ENCODE results near the gene SLU7. TPM values are rescaled to one million over a fixed set of nuclear protein-coding genes. Genes with fewer than 3 reads are reported as not detected.

Gene SLU7
- polyA plus RNA-seq, 1 of the 3 experiments (the other 2 are of a cell fraction) = 22.3 TPM

DNA sequence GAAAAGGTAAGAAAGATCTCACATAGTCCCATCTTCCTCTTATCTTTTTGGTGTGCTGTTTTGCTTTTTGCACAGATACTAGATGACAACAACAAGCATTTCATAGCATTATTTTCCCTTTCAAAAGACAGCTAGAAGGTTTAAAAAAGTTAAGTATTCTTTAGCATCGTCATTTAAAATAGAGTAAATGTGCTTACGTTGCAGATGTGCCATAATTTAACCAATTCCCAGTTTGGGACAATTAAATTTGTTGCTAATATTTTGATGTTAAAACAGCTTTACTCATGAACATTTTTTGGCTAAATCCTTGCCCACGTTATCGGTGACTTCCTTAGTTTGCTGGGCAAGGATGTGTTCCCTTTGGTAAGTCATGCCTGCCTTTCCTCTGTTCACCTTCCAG is 44.3 kb upstream of the SLU7 start:
- no peak overlapping the region for H3K9ac ChIP-seq
- no peak for DNase-seq
- peaks cover 0 to 18% of the 10 kb centered on the region in 2 experiments; a peak in 3 of 4 replicates for H3K4me1 ChIP-seq (ENCODE audit: control insufficient read depth in 1 of 2, insufficient read depth in 2 of 2, low read depth in 1 of 2, low read length in 1 of 2)
- no peaks in the 10 kb centered on the region for H3K9me2 ChIP-seq
- no peaks in the 10 kb centered on the region for H3K27me3 ChIP-seq (ENCODE audit: insufficient read depth)
- POLR2A ChIA-PET = no interaction called here
- H3K79me2 ChIP-seq (ENCODE audit: insufficient read depth) = no peaks in the 10 kb centered on the region
- no peaks in the 10 kb centered on the region for H4K20me1 ChIP-seq (ENCODE audit: insufficient read depth)
- no peak overlapping the region for H3K4me3 ChIP-seq (ENCODE audit: low read depth in 2 of 2, low read length in 1 of 2)
- H3K27ac ChIP-seq (ENCODE audit: low read depth in 2 of 2, low read length in 1 of 2) = peak overlapping the region in 1 of 2 experiments; percentile 77; a peak in 2 of 4 replicates
- H3K9me3 ChIP-seq = no peaks in the 10 kb centered on the region
- CTCF ChIA-PET = interaction anchor here (1.3 kb wide), 1 partner anchor 45 kb away, joined by 3 read pairs; no protein-coding TSS in a partner anchor
- no peaks in the 10 kb centered on the region for H3K36me3 ChIP-seq (replicated peaks in 1 of 2; ENCODE audit: control insufficient read depth in 1 of 2, insufficient read depth in 2 of 2, low read length in 1 of 2)
- H3F3A ChIP-seq (replicated peaks; ENCODE audit: insufficient read depth) = peaks cover 9% of the 10 kb centered on the region
- no peak overlapping the region for H2AFZ ChIP-seq (ENCODE audit: low read depth)
- 73% methylated on average over 4 of the region's 4 CpGs for WGBS (ENCODE audit: low lambda C conversion rate)
- TF ChIP-seq SMC3 (IDR thresholded peaks at IDR 0.05; ENCODE audit: low read depth, low read length) = no peak
- TF ChIP-seq EZH2phosphoT487 (IDR thresholded peaks at IDR 0.05; ENCODE audit: borderline replicate concordance, low read depth) = no peak
- no peak for TF ChIP-seq IRF3 (IDR thresholded peaks at IDR 0.05; ENCODE audit: low read depth, low read length)
- TF ChIP-seq NRF1 (IDR thresholded peaks at IDR 0.05; ENCODE audit: low read depth, low read length) = no peak
- peak overlapping the region; percentile 51 for H3K4me2 ChIP-seq

GRCh38 chr5:160462167-160462566 is 43.3 kb upstream of the SLU7 start:
- CTCF ChIA-PET = no interaction called here

GRCh38 chr5:160461378-160461777 is 42.5 kb upstream of the SLU7 start:
- H3F3A ChIP-seq (replicated peaks; ENCODE audit: insufficient read depth) = peaks cover 9% of the 10 kb centered on the region
- no peak overlapping the region for H2AFZ ChIP-seq (ENCODE audit: low read depth)
- no peak overlapping the region for H3K4me3 ChIP-seq (ENCODE audit: low read depth in 2 of 2, low read length in 1 of 2)
- ChIA-PET POLR2A (no interaction called here), CTCF (no interaction called here)
- H3K27ac ChIP-seq (ENCODE audit: low read depth in 2 of 2, low read length in 1 of 2) = no peak overlapping the region
- H3K27me3 ChIP-seq (ENCODE audit: insufficient read depth) = no peaks in the 10 kb centered on the region
- peaks cover 0 to 10% of the 10 kb centered on the region in 2 experiments; a peak in 2 of 4 replicates for H3K4me1 ChIP-seq (ENCODE audit: control insufficient read depth in 1 of 2, insufficient read depth in 2 of 2, low read depth in 1 of 2, low read length in 1 of 2)
- DNase-seq = no peak
- no peak overlapping the region for H3K9ac ChIP-seq
- no peaks in the 10 kb centered on the region for H4K20me1 ChIP-seq (ENCODE audit: insufficient read depth)
- H3K36me3 ChIP-seq (replicated peaks in 1 of 2; ENCODE audit: control insufficient read depth in 1 of 2, insufficient read depth in 2 of 2, low read length in 1 of 2) = no peaks in the 10 kb centered on the region
- no peak overlapping the region for H3K4me2 ChIP-seq
- H3K9me2 ChIP-seq = no peaks in the 10 kb centered on the region
- 90% methylated on average over 6 of the region's 6 CpGs for WGBS (ENCODE audit: low lambda C conversion rate)
- H3K79me2 ChIP-seq (ENCODE audit: insufficient read depth) = no peaks in the 10 kb centered on the region
- no peaks in the 10 kb centered on the region for H3K9me3 ChIP-seq
- TF ChIP-seq ELF1 (IDR thresholded peaks at IDR 0.05) (no peak), CHD2 (IDR thresholded peaks at IDR 0.05; ENCODE audit: low read length, partially characterized antibody) (no peak), FOXJ3 (CRISPR knock-in tag; IDR thresholded peaks at IDR 0.05) (no peak), PBX3 (IDR thresholded peaks at IDR 0.05) (no peak), CTCF (IDR thresholded peaks at IDR 0.05) (no peak), RXRA (IDR thresholded peaks at IDR 0.05; ENCODE audit: borderline replicate concordance, low read depth) (no peak), RAD21 (IDR thresholded peaks at IDR 0.05; ENCODE audit: low read length) (no peak), TCF12 (IDR thresholded peaks at IDR 0.05) (no peak)
- TF ChIP-seq, protein P1, sequence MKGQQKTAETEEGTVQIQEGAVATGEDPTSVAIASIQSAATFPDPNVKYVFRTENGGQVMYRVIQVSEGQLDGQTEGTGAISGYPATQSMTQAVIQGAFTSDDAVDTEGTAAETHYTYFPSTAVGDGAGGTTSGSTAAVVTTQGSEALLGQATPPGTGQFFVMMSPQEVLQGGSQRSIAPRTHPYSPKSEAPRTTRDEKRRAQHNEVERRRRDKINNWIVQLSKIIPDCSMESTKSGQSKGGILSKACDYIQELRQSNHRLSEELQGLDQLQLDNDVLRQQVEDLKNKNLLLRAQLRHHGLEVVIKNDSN (IDR thresholded peaks at IDR 0.05; ENCODE audit: borderline replicate concordance, low read depth) = no peak

More at GRCh38 chr5:160462167-160462566, 43.3 kb upstream of the SLU7 start:
- no peaks in the 10 kb centered on the region for H3K36me3 ChIP-seq (replicated peaks in 1 of 2; ENCODE audit: control insufficient read depth in 1 of 2, insufficient read depth in 2 of 2, low read length in 1 of 2)
- no peaks in the 10 kb centered on the region for H3K9me3 ChIP-seq
- no peaks in the 10 kb centered on the region for H3K27me3 ChIP-seq (ENCODE audit: insufficient read depth)
- H3K9me2 ChIP-seq = no peaks in the 10 kb centered on the region
- H2AFZ ChIP-seq (ENCODE audit: low read depth) = no peak overlapping the region
- 78% methylated on average over 2 of the region's 2 CpGs for WGBS (ENCODE audit: low lambda C conversion rate)
- H3K9ac ChIP-seq = no peak overlapping the region
- H3K4me1 ChIP-seq (ENCODE audit: control insufficient read depth in 1 of 2, insufficient read depth in 2 of 2, low read depth in 1 of 2, low read length in 1 of 2) = peaks cover 0 to 11% of the 10 kb centered on the region in 2 experiments; a peak in 2 of 4 replicates
- TF ChIP-seq SMC3 (IDR thresholded peaks at IDR 0.05; ENCODE audit: low read depth, low read length) (no peak), POLR2AphosphoS5 (IDR thresholded peaks at IDR 0.05; ENCODE audit: low read depth, low read length) (no peak), EP300 (IDR thresholded peaks at IDR 0.05; ENCODE audit: borderline replicate concordance in 1 of 2, low read depth in 1 of 2, low read length in 1 of 2) (no peak), TCF12 (IDR thresholded peaks at IDR 0.05) (no peak), EZH2phosphoT487 (IDR thresholded peaks at IDR 0.05; ENCODE audit: borderline replicate concordance, low read depth) (no peak), TEAD4 (IDR thresholded peaks at IDR 0.05; ENCODE audit: borderline replicate concordance, insufficient read depth) (no peak), RXRA (IDR thresholded peaks at IDR 0.05; ENCODE audit: borderline replicate concordance, low read depth) (no peak), YY1 (IDR thresholded peaks at IDR 0.05; ENCODE audit: low read depth) (no peak)
- TF ChIP-seq, protein P1 (IDR thresholded peaks at IDR 0.05; ENCODE audit: borderline replicate concordance, low read depth) = no peak
- H3K4me3 ChIP-seq (ENCODE audit: low read depth in 2 of 2, low read length in 1 of 2) = no peak overlapping the region
- H3K27ac ChIP-seq (ENCODE audit: low read depth in 2 of 2, low read length in 1 of 2) = no peak overlapping the region
- H3F3A ChIP-seq (replicated peaks; ENCODE audit: insufficient read depth) = peaks cover 9% of the 10 kb centered on the region
- H3K79me2 ChIP-seq (ENCODE audit: insufficient read depth) = no peaks in the 10 kb centered on the region
- H3K4me2 ChIP-seq = no peak overlapping the region
- POLR2A ChIA-PET = no interaction called here
- DNase-seq = no peak
- no peaks in the 10 kb centered on the region for H4K20me1 ChIP-seq (ENCODE audit: insufficient read depth)
